ENCODE measurements around the gene KY.
"Not testable (repeated sequence)": the region's sequence is repeated elsewhere in the genome, so short reads cannot be mapped to it uniquely, and the experiment has no call there.

Gene KY

DNA sequence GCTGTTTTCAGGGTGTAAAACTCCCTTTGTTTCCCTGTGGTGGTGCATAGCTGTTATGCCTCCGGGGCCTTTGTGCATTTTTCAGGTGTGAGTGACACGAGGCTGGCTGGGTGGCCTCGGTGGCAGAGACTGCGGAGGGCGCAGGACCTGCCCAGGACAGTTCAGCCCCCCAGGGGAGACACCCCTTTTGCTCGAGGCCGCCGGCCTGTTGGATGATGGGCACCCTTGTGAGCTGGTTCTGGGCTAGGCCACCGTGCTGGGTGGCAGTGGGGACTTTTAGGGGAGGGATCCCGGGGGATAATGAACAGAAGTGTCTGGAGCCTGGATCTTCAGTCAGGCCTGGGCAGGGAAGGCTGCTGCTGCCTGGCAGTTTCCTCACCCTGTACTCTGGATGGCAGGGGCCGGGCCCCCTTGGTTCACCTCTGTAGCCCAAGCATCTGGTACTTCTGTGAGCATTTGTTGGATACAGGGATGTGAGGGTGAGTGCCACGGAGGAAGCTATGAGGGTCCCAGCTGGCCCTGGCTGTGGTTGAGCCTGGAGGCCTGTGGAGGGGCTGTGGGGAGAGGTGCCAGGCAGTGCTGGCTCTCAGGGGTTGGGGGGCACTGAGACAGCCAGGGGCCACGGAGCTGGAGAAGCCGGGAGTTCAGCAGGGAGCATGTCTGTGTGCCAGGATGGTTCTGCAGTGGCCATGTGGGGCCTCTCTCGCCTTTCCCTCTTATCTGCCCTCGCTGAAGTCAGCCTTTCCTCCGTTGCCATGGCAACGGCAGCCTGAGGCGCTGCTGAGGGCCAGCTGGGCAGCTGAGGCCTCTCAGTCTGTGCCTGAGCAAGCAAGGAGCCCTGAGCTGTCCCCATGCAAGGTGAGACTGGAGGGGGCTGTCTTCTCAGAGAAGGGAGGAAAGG, 49.0 kb downstream of the KY start:
- DNase-seq (ENCODE audit: low spot score) = no peak

- DNase-seq (ENCODE audit: low spot score) = peak; percentile 63
Observed at GRCh38 chr3:134600685-134601463, 49.9 kb downstream of the KY start.

GRCh38 chr3:134600206-134600605, 50.6 kb downstream of the KY start:
- DNase-seq (ENCODE audit: low spot score) = no peak

- DNase-seq (ENCODE audit: low spot score) = no peak
Observed at GRCh38 chr3:134598763-134599545, 51.9 kb downstream of the KY start.

DNA sequence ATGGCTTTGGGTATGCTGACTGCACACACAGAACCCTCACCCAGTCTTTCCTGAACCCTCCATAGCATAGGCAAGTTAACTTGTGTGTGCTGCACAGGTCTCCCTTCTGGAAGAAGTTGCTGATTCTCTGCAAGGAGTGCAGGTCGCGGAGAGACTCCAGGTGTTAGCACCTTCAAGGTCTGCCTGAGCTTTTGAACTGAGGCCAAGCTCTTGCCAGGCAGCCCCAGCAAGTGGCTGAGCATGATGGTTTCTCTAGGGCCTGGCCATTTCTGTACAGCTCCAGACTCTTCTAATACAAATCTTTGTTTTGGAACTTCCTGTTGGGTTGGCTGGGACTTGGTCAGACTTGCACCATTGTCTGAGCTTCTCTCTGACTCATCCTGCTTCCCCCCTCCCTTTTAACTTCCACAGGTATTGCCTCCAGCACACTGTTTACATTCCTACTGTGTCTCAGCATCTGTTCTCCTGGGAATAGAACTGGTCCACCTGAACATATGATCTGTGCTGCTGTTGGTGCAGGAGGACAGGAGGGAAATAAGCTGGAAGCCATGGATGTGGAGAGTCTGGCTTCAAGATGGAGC, 53.3 kb downstream of the KY start:
- DNase-seq (ENCODE audit: low spot score) = no peak

GRCh38 chr3:134594986-134595385, 55.8 kb downstream of the KY start:
- not testable (repeated sequence) for DNase-seq (ENCODE audit: low spot score)

DNA sequence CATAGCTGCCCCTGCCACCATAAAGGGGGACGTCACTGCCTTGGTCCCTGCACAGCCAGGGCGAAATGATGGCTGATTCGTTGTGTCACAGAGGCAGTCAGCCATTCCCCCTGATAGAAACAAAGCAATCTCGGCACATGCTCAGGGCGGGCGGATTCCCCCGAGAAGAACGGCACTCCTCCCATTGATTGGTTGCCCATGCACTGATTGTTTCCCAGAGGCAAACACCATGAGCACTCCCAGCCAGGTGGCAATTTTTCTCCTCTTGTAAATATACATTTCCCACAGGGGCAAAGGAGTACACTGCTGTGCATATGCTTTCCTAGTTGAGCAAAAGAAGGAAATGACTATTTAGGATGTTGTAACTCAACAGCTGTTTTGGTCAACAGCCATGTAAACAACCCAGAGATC, 56.5 kb downstream of the KY start:
- DNase-seq (ENCODE audit: low spot score) = no peak

DNA sequence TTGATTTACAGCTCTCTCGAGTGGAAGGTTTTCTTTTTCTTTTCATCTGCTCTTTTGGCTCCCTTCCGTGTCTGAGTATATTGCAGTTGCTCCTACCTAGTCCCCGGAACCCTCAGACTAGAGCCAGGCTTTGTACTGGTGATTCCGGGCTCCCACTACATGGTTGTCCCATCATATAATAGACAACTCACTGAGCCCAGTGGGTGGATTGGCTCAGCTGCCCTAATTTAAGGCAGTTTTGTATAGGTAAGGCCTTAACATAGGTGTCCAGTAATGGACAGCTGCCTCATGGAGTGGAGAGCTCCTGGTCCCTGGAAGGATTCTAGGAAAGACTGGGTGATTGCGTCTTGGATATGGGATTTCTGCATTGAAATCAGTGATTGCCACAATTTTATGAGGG, 58.0 kb downstream of the KY start:
- DNase-seq (ENCODE audit: low spot score) = no peak

DNA sequence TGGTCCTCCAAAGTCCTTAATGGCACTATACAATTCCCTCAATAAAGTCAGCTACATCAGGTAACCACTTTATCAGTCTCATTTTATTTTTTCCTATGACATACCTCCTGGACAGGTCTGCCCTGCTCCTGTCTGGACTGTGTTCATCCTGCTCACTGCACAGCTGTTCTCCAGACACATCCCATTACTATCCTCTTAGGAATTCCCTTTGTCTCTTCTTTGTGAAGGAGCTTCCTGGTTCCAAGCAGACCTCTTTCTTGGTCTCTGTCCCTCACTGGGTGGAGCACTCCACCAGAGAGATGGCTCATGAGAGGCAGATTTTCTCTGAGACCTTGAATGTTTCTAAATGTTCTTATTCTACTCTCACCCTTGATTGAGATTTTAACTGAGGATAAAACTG, 60.1 kb downstream of the KY start:
- no peak for DNase-seq (ENCODE audit: low spot score)

DNA sequence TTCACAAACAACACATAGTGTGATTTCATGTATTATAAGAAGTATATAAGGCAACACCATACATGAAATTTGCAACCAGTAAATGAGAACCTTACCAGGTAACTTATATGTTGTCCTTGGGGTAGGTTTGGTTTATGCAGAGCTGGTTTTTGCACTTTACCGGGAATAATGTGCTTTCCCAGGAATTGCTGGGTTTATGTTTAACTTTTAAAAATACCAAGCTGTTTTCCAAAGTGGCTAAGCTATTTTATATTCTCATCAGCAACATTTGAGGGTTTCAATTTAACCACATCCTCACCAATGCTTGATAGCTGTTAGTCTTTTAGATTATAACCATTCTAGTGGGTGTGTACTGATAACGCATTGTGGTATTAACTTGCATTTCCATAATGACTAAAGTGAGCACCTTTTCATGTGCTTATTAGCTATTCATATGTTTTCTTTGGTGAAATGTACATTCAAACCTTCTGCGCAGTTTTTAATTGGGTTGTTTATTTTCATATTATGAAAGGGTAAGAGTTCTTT, 71.6 kb downstream of the KY start:
- DNase-seq (ENCODE audit: low spot score) = no peak

- no peak for DNase-seq (ENCODE audit: low spot score)
Observed at GRCh38 chr3:134576831-134577230, 74.0 kb downstream of the KY start.

- no peak for DNase-seq (ENCODE audit: low spot score)
Observed at GRCh38 chr3:134576426-134576825, 74.4 kb downstream of the KY start.

DNA sequence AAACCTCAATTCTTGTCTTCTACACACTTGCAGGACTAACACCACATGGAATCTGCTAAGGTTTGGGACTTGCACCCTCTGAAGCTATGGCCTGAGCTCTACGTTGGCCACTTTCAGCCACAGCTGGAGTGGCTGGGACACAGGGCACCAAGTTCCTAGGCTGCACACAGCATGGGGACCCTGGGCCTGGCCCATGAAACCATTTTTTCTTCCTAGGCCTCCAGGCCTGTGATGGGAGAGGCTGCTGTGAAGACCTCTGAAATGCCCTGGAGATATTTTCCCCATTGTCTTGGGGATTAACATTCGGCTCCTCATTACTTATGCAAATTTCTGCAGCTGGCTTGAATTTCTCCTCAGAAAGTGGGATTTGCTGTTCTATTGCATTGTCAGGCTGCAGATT, 80.9 kb downstream of the KY start:
- not testable (repeated sequence) for DNase-seq (ENCODE audit: low spot score)

DNA sequence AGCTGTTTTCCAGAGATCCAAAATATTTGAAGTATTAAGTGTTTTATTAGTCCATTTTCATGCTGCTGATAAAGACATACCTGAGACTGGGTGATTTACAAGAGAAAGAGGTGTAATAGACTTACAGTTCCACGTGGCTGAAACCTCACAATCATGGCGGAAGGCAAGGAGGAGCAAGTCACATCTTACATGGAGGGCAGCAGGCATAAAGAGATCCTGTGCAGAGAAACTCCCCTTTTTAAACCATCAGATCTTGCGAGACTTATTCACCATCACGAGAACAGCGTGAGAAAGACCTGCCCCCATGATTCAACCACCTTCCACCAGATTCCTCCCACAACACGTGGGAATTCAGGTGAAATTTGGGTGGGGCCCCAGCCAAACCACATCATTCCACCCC, 82.0 kb downstream of the KY start:
- no peak for DNase-seq (ENCODE audit: low spot score)

- DNase-seq (ENCODE audit: low spot score) = no peak
Observed at GRCh38 chr3:134567605-134568004, 83.2 kb downstream of the KY start.

DNA sequence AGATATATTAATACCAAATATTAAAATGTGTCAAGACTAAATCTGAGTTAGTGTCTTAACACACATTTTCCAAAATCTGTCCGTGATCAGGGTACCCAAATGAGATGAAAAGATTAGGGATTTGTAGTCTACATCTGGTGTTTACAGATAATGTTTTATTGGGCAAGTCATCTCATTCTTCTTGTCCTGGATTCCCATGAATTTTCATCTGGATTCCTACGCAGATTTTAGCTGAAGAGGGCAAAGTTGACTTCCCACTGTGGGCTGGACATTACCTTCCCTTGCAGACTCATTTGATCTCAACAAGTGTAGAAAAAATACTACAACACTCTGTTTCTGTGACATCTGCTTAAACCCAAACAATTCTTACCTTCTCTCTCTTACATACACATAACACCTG, 85.8 kb downstream of the KY start:
- no peak for DNase-seq (ENCODE audit: low spot score)

GRCh38 chr3:134563601-134564000, 87.2 kb downstream of the KY start:
- DNase-seq (ENCODE audit: low spot score) = no peak

GRCh38 chr3:134562055-134562454, 88.8 kb downstream of the KY start:
- no peak for DNase-seq (ENCODE audit: low spot score)

DNA sequence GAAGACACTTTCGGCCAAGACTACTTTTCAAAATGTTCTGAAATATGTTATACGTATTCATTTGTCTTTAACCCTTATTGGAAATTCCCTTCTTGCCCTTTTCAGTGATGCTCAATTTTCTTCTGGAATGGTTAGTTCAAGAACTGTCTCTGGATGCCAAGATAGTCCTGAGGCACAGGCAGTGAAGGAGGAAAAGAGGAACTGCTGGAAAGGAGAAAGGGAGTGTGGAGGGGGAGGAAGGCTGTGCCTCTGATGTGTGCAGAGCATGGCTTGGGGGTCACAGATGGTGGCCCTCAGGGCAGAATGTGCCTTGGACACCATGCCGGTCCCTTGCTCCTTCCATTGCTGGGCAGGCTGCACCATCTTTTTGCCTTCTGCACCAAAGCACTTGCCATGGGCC, 91.2 kb downstream of the KY start:
- DNase-seq (ENCODE audit: low spot score) = no peak

All from NAMALWA (cell line).